SK-N-SH (cell line): ENCODE data around the gene GCN1. TPM values are rescaled to one million over a fixed set of nuclear protein-coding genes. Genes with fewer than 3 reads are reported as not detected.

Source experiments
- CTCF ChIA-PET: fragments of 300-600, 350-600 bp; formaldehyde crosslinking; extraction: SDS; loops from one replicate; lab custom pipeline; 2021; lab: Yijun Ruan, JAX
- POLR2A ChIA-PET: fragments of 350-600 bp; sonication (Branson Sonifier 250); formaldehyde crosslinking; extraction: SDS; loops from one replicate; lab custom pipeline; 2020; ENCODE audit warnings: antibody characterized with exemption, inconsistent platforms; lab: Yijun Ruan, JAX
- DNase-seq: peaks from one replicate; pipeline ENCODE4 v3.0.0; 2012
- H2AFZ ChIP-seq: fragments of 200-600 bp; sonication (generic); 2 replicates; pipeline ENCODE4 v1.8.1; 2016; ENCODE audit warnings: antibody characterized with exemption, mild to moderate bottlenecking, low read depth
- H3F3A ChIP-seq: fragments of 200-600 bp; sonication (generic); replicated peaks from 2 replicates; pipeline ENCODE3; 2016; ENCODE audit warnings: antibody characterized with exemption, mild to moderate bottlenecking; ENCODE audit not compliant: insufficient read depth
- H3K27ac ChIP-seq, 2 experiments: fragments of 200-500 bp in 1 of 2; fragments of 200-600 bp in 1 of 2; sonication (Bioruptor generic) in 1 of 2; sonication (generic), shearing (Covaris generic) in 1 of 2; 2 replicates each; pipeline versions ENCODE4 v1.5.1 to v1.6.1; 2014 to 2016; ENCODE audit warnings: low read depth in 2 of 2, inconsistent platforms in 1 of 2, low read length in 1 of 2, mild to moderate bottlenecking in 1 of 2, mixed read lengths in 1 of 2
- H3K27me3 ChIP-seq: fragments of 200-600 bp; sonication (generic), shearing (Covaris generic); 2 replicates; pipeline ENCODE4 v1.6.1; 2016; ENCODE audit warnings: mixed run types; ENCODE audit not compliant: insufficient read depth
- H3K36me3 ChIP-seq, 2 experiments: fragments of 200-500 bp in 1 of 2; fragments of 200-600 bp in 1 of 2; sonication (Bioruptor generic) in 1 of 2; sonication (generic) in 1 of 2; replicated peaks in 1 of 2; 2 replicates each; pipeline versions ENCODE3 to v1.5.1; 2014 to 2016; ENCODE audit warnings: low read length in 1 of 2, mild to moderate bottlenecking in 1 of 2; ENCODE audit not compliant: insufficient read depth in 2 of 2, control insufficient read depth in 1 of 2
- H3K4me1 ChIP-seq, 2 experiments: fragments of 200-500 bp in 1 of 2; fragments of 200-600 bp in 1 of 2; sonication (Bioruptor generic) in 1 of 2; sonication (generic), shearing (Covaris generic) in 1 of 2; 2 replicates each; pipeline versions ENCODE4 v1.5.1 to v1.6.1; 2014 to 2016; ENCODE audit warnings: low read depth in 1 of 2, low read length in 1 of 2, mixed run types in 1 of 2; ENCODE audit not compliant: insufficient read depth in 2 of 2, control insufficient read depth in 1 of 2
- H3K4me2 ChIP-seq: fragments of 200-600 bp; sonication (generic), shearing (Covaris generic); 2 replicates; pipeline ENCODE4 v1.6.1; 2017; ENCODE audit warnings: mixed run types
- H3K4me3 ChIP-seq, 2 experiments: fragments of 200-500 bp in 1 of 2; fragments of 200-600 bp in 1 of 2; sonication (Bioruptor generic) in 1 of 2; sonication (generic), shearing (Covaris generic) in 1 of 2; 2 replicates each; pipeline versions ENCODE4 v1.5.1 to v1.8.1; 2014 to 2016; ENCODE audit warnings: low read depth in 2 of 2, inconsistent platforms in 1 of 2, low read length in 1 of 2, mild to moderate bottlenecking in 1 of 2, mixed read lengths in 1 of 2, moderate library complexity in 1 of 2
- H3K79me2 ChIP-seq: fragments of 200-600 bp; sonication (generic); 2 replicates; pipeline ENCODE4 v1.8.1; 2017; ENCODE audit warnings: mild to moderate bottlenecking; ENCODE audit not compliant: insufficient read depth
- H3K9ac ChIP-seq: fragments of 200-600 bp; sonication (generic); 2 replicates; pipeline ENCODE4 v1.6.1; 2017; ENCODE audit warnings: mixed run types
- H3K9me2 ChIP-seq: fragments of 200-600 bp; sonication (generic); 2 replicates; pipeline ENCODE4 v1.6.1; 2017; ENCODE audit warnings: mixed run types
- H3K9me3 ChIP-seq: fragments of 200-600 bp; sonication (generic); 2 replicates; pipeline ENCODE4 v1.6.1; 2017; ENCODE audit warnings: mixed run types, mild to moderate bottlenecking, moderate library complexity
- H4K20me1 ChIP-seq: fragments of 200-600 bp; sonication (generic); 2 replicates; pipeline ENCODE4 v1.6.1; 2017; ENCODE audit warnings: mild to moderate bottlenecking, mixed run types; ENCODE audit not compliant: insufficient read depth
- EP300 ChIP-seq, 2 experiments: IDR thresholded peaks; 2 replicates each; pipeline versions ENCODE4 v1.4.0 to v1.6.1; 2012; ENCODE audit warnings: borderline replicate concordance in 1 of 2, low read depth in 1 of 2, low read length in 1 of 2
- EZH2phosphoT487 ChIP-seq: fragments of 200-600 bp; sonication (generic); IDR thresholded peaks from 2 replicates; pipeline ENCODE4 v1.6.1; 2017; ENCODE audit warnings: low read depth, mixed run types, mild to moderate bottlenecking, antibody characterized with exemption, moderate library complexity, borderline replicate concordance
- FOSL2 ChIP-seq: IDR thresholded peaks from 2 replicates; pipeline ENCODE4 v1.4.0; 2012; ENCODE audit warnings: low read depth, mild to moderate bottlenecking, moderate library complexity, borderline replicate concordance
- GATA2 ChIP-seq: sonication (generic); formaldehyde crosslinking; IDR thresholded peaks from 2 replicates; pipeline ENCODE4 v1.5.0; 2020; ENCODE audit warnings: mild to moderate bottlenecking, missing genetic modification reagents
- IRF3 ChIP-seq: fragments of 150-350 bp; IDR thresholded peaks from 2 replicates; pipeline ENCODE4 v1.6.1; 2016; ENCODE audit warnings: mild to moderate bottlenecking, low read depth, low read length
- JUND ChIP-seq: IDR thresholded peaks from 2 replicates; pipeline ENCODE4 v1.4.0; 2012
- MXI1 ChIP-seq: IDR thresholded peaks from 2 replicates; pipeline ENCODE4 v1.6.1; 2012; ENCODE audit warnings: mild to moderate bottlenecking, low read depth, low read length, improper control_type of control experiment
- NFIC ChIP-seq: IDR thresholded peaks from 2 replicates; pipeline ENCODE4 v1.4.0; 2012; ENCODE audit warnings: borderline replicate concordance
- NRF1 ChIP-seq: IDR thresholded peaks from 2 replicates; pipeline ENCODE4 v1.6.1; 2012; ENCODE audit warnings: low read depth, mild to moderate bottlenecking, low read length
- POLR2AphosphoS5 ChIP-seq: IDR thresholded peaks from 2 replicates; pipeline ENCODE4 v1.6.1; 2012; ENCODE audit warnings: low read depth, low read length
- RAD21 ChIP-seq: IDR thresholded peaks from 2 replicates; pipeline ENCODE4 v1.6.1; 2012; ENCODE audit warnings: mild to moderate bottlenecking, low read length
- TAF1 ChIP-seq: IDR thresholded peaks from 2 replicates; pipeline ENCODE4 v1.6.1; 2012; ENCODE audit warnings: low read depth, mild to moderate bottlenecking, low read length, moderate library complexity, borderline replicate concordance
- TCF12 ChIP-seq: IDR thresholded peaks from 2 replicates; pipeline ENCODE4 v1.4.0; 2012
- TEAD4 ChIP-seq: IDR thresholded peaks from 2 replicates; pipeline ENCODE4 v1.4.0; 2012; ENCODE audit warnings: mild to moderate bottlenecking, borderline replicate concordance; ENCODE audit not compliant: insufficient read depth
- WGBS: methylation state at CpG from one replicate; pipeline ENCODE4 v1.1.6; 2017; ENCODE audit warnings: low lambda C conversion rate; 5-methylcytosine and 5-hydroxymethylcytosine counted together
- polyA plus RNA-seq, 3 experiments: library from polyadenylated mRNA; depleted of rRNA; stranded (reverse); fragments of >200 nt; gene quantifications; 2 replicates each; pipeline ENCODE4 v1.2.3, GENCODE V29; 2012
- TF ChIP-seq, protein P1 (sequence below): fragments of 200-600 bp; sonication (generic); IDR thresholded peaks from 2 replicates; pipeline ENCODE4 v1.6.1; 2017; ENCODE audit warnings: antibody characterized with exemption, mild to moderate bottlenecking, moderate library complexity
- TF ChIP-seq, protein P2 (sequence below): IDR thresholded peaks from 2 replicates; pipeline ENCODE4 v1.6.1; 2012; ENCODE audit warnings: mild to moderate bottlenecking, low read depth, low read length, moderate library complexity

Gene GCN1
- polyA plus RNA-seq, 1 of the 3 experiments (the other 2 are of a cell fraction), result 54.4 TPM

- 93% methylated on average over 2 of the region's 2 CpGs for WGBS
- POLR2A ChIA-PET, result interaction anchor here (1.4 kb wide), 1 partner anchor 112 kb away, joined by 4 read pairs; the partner anchor contains the start of gene RPLP0
- Histone ChIP-seq H3K36me3 (peaks cover 0 to 12% of the 10 kb centered on the region in 2 experiments), H3K9me2 (no peaks in the 10 kb centered on the region), H3K27ac (no peak overlapping the region), H3K27me3 (no peaks in the 10 kb centered on the region), H3K4me3 (no peak overlapping the region), H3K4me2 (no peak overlapping the region), H2AFZ (no peak overlapping the region), H3K4me1 (peaks cover 0 to 41% of the 10 kb centered on the region in 2 experiments; a peak in 1 of 4 replicates), H4K20me1 (0 out of 2 replicates have a peak, but pooled peaks cover 3% of the 10 kb centered on the region), H3K9me3 (no peaks in the 10 kb centered on the region), H3F3A (peaks cover 7% of the 10 kb centered on the region), H3K79me2 (no peaks in the 10 kb centered on the region), H3K9ac (no peak overlapping the region)
- CTCF ChIA-PET, result interaction anchor here (2.8 kb wide), 1 partner anchor 11 kb away, joined by 10 read pairs; no protein-coding TSS in a partner anchor
- no peak for DNase-seq
- TF ChIP-seq IRF3, result no peak
- TF ChIP-seq, protein P1, sequence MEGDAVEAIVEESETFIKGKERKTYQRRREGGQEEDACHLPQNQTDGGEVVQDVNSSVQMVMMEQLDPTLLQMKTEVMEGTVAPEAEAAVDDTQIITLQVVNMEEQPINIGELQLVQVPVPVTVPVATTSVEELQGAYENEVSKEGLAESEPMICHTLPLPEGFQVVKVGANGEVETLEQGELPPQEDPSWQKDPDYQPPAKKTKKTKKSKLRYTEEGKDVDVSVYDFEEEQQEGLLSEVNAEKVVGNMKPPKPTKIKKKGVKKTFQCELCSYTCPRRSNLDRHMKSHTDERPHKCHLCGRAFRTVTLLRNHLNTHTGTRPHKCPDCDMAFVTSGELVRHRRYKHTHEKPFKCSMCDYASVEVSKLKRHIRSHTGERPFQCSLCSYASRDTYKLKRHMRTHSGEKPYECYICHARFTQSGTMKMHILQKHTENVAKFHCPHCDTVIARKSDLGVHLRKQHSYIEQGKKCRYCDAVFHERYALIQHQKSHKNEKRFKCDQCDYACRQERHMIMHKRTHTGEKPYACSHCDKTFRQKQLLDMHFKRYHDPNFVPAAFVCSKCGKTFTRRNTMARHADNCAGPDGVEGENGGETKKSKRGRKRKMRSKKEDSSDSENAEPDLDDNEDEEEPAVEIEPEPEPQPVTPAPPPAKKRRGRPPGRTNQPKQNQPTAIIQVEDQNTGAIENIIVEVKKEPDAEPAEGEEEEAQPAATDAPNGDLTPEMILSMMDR, result no peak
- TF ChIP-seq, protein P2, sequence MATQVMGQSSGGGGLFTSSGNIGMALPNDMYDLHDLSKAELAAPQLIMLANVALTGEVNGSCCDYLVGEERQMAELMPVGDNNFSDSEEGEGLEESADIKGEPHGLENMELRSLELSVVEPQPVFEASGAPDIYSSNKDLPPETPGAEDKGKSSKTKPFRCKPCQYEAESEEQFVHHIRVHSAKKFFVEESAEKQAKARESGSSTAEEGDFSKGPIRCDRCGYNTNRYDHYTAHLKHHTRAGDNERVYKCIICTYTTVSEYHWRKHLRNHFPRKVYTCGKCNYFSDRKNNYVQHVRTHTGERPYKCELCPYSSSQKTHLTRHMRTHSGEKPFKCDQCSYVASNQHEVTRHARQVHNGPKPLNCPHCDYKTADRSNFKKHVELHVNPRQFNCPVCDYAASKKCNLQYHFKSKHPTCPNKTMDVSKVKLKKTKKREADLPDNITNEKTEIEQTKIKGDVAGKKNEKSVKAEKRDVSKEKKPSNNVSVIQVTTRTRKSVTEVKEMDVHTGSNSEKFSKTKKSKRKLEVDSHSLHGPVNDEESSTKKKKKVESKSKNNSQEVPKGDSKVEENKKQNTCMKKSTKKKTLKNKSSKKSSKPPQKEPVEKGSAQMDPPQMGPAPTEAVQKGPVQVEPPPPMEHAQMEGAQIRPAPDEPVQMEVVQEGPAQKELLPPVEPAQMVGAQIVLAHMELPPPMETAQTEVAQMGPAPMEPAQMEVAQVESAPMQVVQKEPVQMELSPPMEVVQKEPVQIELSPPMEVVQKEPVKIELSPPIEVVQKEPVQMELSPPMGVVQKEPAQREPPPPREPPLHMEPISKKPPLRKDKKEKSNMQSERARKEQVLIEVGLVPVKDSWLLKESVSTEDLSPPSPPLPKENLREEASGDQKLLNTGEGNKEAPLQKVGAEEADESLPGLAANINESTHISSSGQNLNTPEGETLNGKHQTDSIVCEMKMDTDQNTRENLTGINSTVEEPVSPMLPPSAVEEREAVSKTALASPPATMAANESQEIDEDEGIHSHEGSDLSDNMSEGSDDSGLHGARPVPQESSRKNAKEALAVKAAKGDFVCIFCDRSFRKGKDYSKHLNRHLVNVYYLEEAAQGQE, result no peak
- no peak for TF ChIP-seq TAF1
- no peak for TF ChIP-seq EZH2phosphoT487
- no peak for TF ChIP-seq EP300 (IDR thresholded peaks at IDR 0.05; ENCODE audit: borderline replicate concordance in 1 of 2, low read depth in 1 of 2, low read length in 1 of 2)
- TF ChIP-seq TEAD4, result no peak
- TF ChIP-seq GATA2, result no peak
- no peak for TF ChIP-seq RAD21
- no peak for TF ChIP-seq NRF1
- no peak for TF ChIP-seq MXI1
- TF ChIP-seq POLR2AphosphoS5, result no peak
- no peak for TF ChIP-seq NFIC
- no peak for TF ChIP-seq TCF12
- no peak for TF ChIP-seq JUND
- TF ChIP-seq FOSL2, result no peak
Observed at GRCh38 chr12:120089796-120090195, 104.7 kb downstream of the GCN1 start.
